ENCODE measurements around the gene PTPRK. TPM values are rescaled to one million over a fixed set of nuclear protein-coding genes. Genes with fewer than 3 reads are reported as not detected.

Gene PTPRK
- total and polyA plus RNA-seq, 9 of the 15 experiments (the other 6 are each of a cell fraction or from before 2014, with no cell fraction given): 0.04 to 0.51 TPM; not detected in 7

GRCh38 chr6:128389820-128390534 lies 130.4 kb downstream of the PTPRK start (continued):
- TF ChIP-seq RNF219 (CRISPR knock-in tag; IDR thresholded peaks at IDR 0.05) (no peak), ZNF830 (CRISPR knock-in tag; IDR thresholded peaks at IDR 0.05) (no peak), ASH1L (IDR thresholded peaks at IDR 0.05; ENCODE audit: borderline replicate concordance, low read depth, partially characterized antibody) (no peak), HMG20B (CRISPR knock-in tag; IDR thresholded peaks at IDR 0.05) (no peak)

- Histone ChIP-seq H2AFZ (ENCODE audit: low read depth, low read length) (no peak overlapping the region), H3K9ac (ENCODE audit: insufficient read depth in 1 of 2, low read depth in 2 of 2, low read length in 2 of 2) (no peak overlapping the region), H4K20me1 (replicated peaks; ENCODE audit: control insufficient read depth, insufficient read depth, low read length) (no peaks in the 10 kb centered on the region), H3K4me3 (no peak overlapping the region), H3K27me3 (ENCODE audit: control insufficient read depth in 2 of 2, insufficient read depth in 2 of 2, low read length in 2 of 2) (no peaks in the 10 kb centered on the region), H3K27ac (ENCODE audit: extremely low read depth, low read depth, low read length) (no peak overlapping the region), H3K79me2 (ENCODE audit: control insufficient read depth, insufficient read depth, low read length) (no peaks in the 10 kb centered on the region), H3K4me2 (ENCODE audit: insufficient read depth, low read length) (no peak overlapping the region), H3K4me1 (replicated peaks in 1 of 2; ENCODE audit: control insufficient read depth in 2 of 2, insufficient read depth in 2 of 2, low read length in 2 of 2) (no peaks in the 10 kb centered on the region), H3K9me3 (replicated peaks; ENCODE audit: control insufficient read depth, insufficient read depth, low read depth, low read length) (no peaks in the 10 kb centered on the region), H3K9me1 (ENCODE audit: control insufficient read depth, insufficient read depth, low read length) (no peaks in the 10 kb centered on the region), H3K36me3 (ENCODE audit: control insufficient read depth, insufficient read depth, low read length) (no peaks in the 10 kb centered on the region)
- POLR2A ChIA-PET: no interaction called here
- CTCF ChIA-PET (ENCODE audit: low intra/inter-chr PET ratio): no interaction called here
- TF ChIP-seq ESRRB (CRISPR knock-in tag; IDR thresholded peaks at IDR 0.05; ENCODE audit: borderline replicate concordance) (no peak), HOXB6 (CRISPR knock-in tag; IDR thresholded peaks at IDR 0.05; ENCODE audit: borderline replicate concordance) (no peak), HES1 (IDR thresholded peaks at IDR 0.05; ENCODE audit: low read depth) (no peak), CUX1 (CRISPR knock-in tag; IDR thresholded peaks at IDR 0.05) (no peak), KLF6 (CRISPR knock-in tag; IDR thresholded peaks at IDR 0.05; ENCODE audit: borderline replicate concordance) (no peak)
- ATAC-seq (no peak), DNase-seq (ENCODE audit: extremely low read depth in 1 of 4, low spot score in 3 of 4) (no peak), FAIRE-seq (no peak)
- in situ Hi-C loops (cut with MboI): no loop called here
- intact Hi-C loops (cut with micrococcal nuclease): no loop called here
- 0% methylated on average over 1 of the region's 1 CpG for WGBS (ENCODE audit: insufficient coverage, low coverage, missing lambda C conversion rate)
- BruUV-seq (replicated peaks): no TSS peak
Measured at GRCh38 chr6:128388380-128388779, 132.0 kb downstream of the PTPRK start.

All from K562 (cell line).